ENCODE results near the gene IGFALS.

Gene IGFALS

GRCh38 chr16:1828645-1829410, 35.3 kb upstream of the IGFALS start:
- peak overlapping the region; percentile 23; the same call in 1 of the 2 replicates for H3K27ac ChIP-seq (ENCODE audit: low read length)
- peak overlapping the region; percentile 73; the same call in 1 of the 2 replicates for H3K9ac ChIP-seq (ENCODE audit: low read depth, low read length)
- H3K79me2 ChIP-seq (ENCODE audit: insufficient read depth, low read length): peaks cover 46% of the 10 kb centered on the region
- TF ChIP-seq EZH2 (IDR thresholded peaks at IDR 0.05; ENCODE audit: borderline replicate concordance, low read depth, low read length, severe bottlenecking) (no peak), CTCF (IDR thresholded peaks at IDR 0.05; ENCODE audit: borderline replicate concordance, extremely low read depth, low read length, poor library complexity, severe bottlenecking) (no peak)
- peak overlapping the region in 1 of 2 experiments; percentile 95; a peak in 1 of 4 replicates for H3K4me3 ChIP-seq (ENCODE audit: low read depth in 1 of 2, low read length in 2 of 2)
- H3K4me1 ChIP-seq (ENCODE audit: insufficient read depth, low read length): peaks cover 52% of the 10 kb centered on the region
- DNase-seq (no peak), ATAC-seq (ENCODE audit: insufficient read depth, low read depth) (no peak)
- H3K4me2 ChIP-seq (ENCODE audit: insufficient read depth, low read length): peak overlapping the region; percentile 90; the same call in 1 of the 2 replicates
- no peak overlapping the region for H2AFZ ChIP-seq (ENCODE audit: low read depth, low read length)
- no peaks in the 10 kb centered on the region for H3K27me3 ChIP-seq (ENCODE audit: insufficient read depth, low read length, poor library complexity)
- peaks cover 19% of the 10 kb centered on the region for H4K20me1 ChIP-seq (ENCODE audit: insufficient read depth, low read length)
- peaks cover 12% of the 10 kb centered on the region for H3K36me3 ChIP-seq (ENCODE audit: insufficient read depth, low read length)
- no peaks in the 10 kb centered on the region for H3K9me3 ChIP-seq (ENCODE audit: insufficient read depth, low read length, severe bottlenecking)

- peaks cover 18% of the 10 kb centered on the region for H4K20me1 ChIP-seq (ENCODE audit: insufficient read depth, low read length)
- H3K4me3 ChIP-seq (ENCODE audit: low read depth in 1 of 2, low read length in 2 of 2): peak within 1 kb of the TSS; percentile 57 to 95
- ATAC-seq (ENCODE audit: insufficient read depth, low read depth): peak; percentile 90
- no peaks in the 10 kb centered on the region for H3K27me3 ChIP-seq (ENCODE audit: insufficient read depth, low read length, poor library complexity)
- H3K4me2 ChIP-seq (ENCODE audit: insufficient read depth, low read length): peak within 1 kb of the TSS; percentile 90
- H3K79me2 ChIP-seq (ENCODE audit: insufficient read depth, low read length): peaks cover 55% of the 10 kb centered on the region
- peak within 1 kb of the TSS; percentile 73 for H3K9ac ChIP-seq (ENCODE audit: low read depth, low read length)
- DNase-seq: peak; percentile 91
- no peak for TF ChIP-seq EZH2 (IDR thresholded peaks at IDR 0.05; ENCODE audit: borderline replicate concordance, low read depth, low read length, severe bottlenecking)
- TF ChIP-seq CTCF (IDR thresholded peaks at IDR 0.05; ENCODE audit: borderline replicate concordance, extremely low read depth, low read length, poor library complexity, severe bottlenecking): no peak
- no peaks in the 10 kb centered on the region for H3K9me3 ChIP-seq (ENCODE audit: insufficient read depth, low read length, severe bottlenecking)
- peak within 1 kb of the TSS; percentile 70 for H3K27ac ChIP-seq (ENCODE audit: low read length)
- H2AFZ ChIP-seq (ENCODE audit: low read depth, low read length): peak within 1 kb of the TSS; percentile 99
- H3K36me3 ChIP-seq (ENCODE audit: insufficient read depth, low read length): peaks cover 23% of the 10 kb centered on the region
- H3K4me1 ChIP-seq (ENCODE audit: insufficient read depth, low read length): peaks cover 53% of the 10 kb centered on the region
Measured at GRCh38 chr16:1826691-1827573, 33.4 kb upstream of the IGFALS start, which contains the start of the genes FAHD1 and HAGH. FAHD1 (plus strand) TSS chr16:1827206; CDS start chr16:1827239, 33 bp downstream. HAGH (minus strand) TSS chr16:1826825; CDS start chr16:1826787, 38 bp downstream.

- peak overlapping the region; percentile 99 for H2AFZ ChIP-seq (ENCODE audit: low read depth, low read length)
- no peaks in the 10 kb centered on the region for H3K9me3 ChIP-seq (ENCODE audit: insufficient read depth, low read length, severe bottlenecking)
- H3K9ac ChIP-seq (ENCODE audit: low read depth, low read length): peak overlapping the region; percentile 73
- peaks cover 56% of the 10 kb centered on the region for H3K79me2 ChIP-seq (ENCODE audit: insufficient read depth, low read length)
- H3K27ac ChIP-seq (ENCODE audit: low read length): peak overlapping the region; percentile 70
- H3K4me2 ChIP-seq (ENCODE audit: insufficient read depth, low read length): peak overlapping the region; percentile 90
- peaks cover 19% of the 10 kb centered on the region for H4K20me1 ChIP-seq (ENCODE audit: insufficient read depth, low read length)
- peak overlapping the region; percentile 19 to 95; a peak in 3 of 4 replicates for H3K4me3 ChIP-seq (ENCODE audit: low read depth in 1 of 2, low read length in 2 of 2)
- peak; percentile 26 for TF ChIP-seq CTCF (IDR thresholded peaks at IDR 0.05; ENCODE audit: borderline replicate concordance, extremely low read depth, low read length, poor library complexity, severe bottlenecking)
- TF ChIP-seq EZH2 (IDR thresholded peaks at IDR 0.05; ENCODE audit: borderline replicate concordance, low read depth, low read length, severe bottlenecking): no peak
- H3K4me1 ChIP-seq (ENCODE audit: insufficient read depth, low read length): peaks cover 53% of the 10 kb centered on the region
- ATAC-seq (ENCODE audit: insufficient read depth, low read depth): peak; percentile 69
- no peaks in the 10 kb centered on the region for H3K27me3 ChIP-seq (ENCODE audit: insufficient read depth, low read length, poor library complexity)
- peaks cover 28% of the 10 kb centered on the region for H3K36me3 ChIP-seq (ENCODE audit: insufficient read depth, low read length)
- peak; percentile 26 for DNase-seq
Measured at GRCh38 chr16:1825864-1826690, 32.6 kb upstream of the IGFALS start.
